Measurements from ENCODE around the gene PRM1. TPM values are rescaled to one million over a fixed set of nuclear protein-coding genes. Genes with fewer than 3 reads are reported as not detected.

PRM1 gene
- total RNA-seq, 2 donors from 2014 or later, result not detected

DNA sequence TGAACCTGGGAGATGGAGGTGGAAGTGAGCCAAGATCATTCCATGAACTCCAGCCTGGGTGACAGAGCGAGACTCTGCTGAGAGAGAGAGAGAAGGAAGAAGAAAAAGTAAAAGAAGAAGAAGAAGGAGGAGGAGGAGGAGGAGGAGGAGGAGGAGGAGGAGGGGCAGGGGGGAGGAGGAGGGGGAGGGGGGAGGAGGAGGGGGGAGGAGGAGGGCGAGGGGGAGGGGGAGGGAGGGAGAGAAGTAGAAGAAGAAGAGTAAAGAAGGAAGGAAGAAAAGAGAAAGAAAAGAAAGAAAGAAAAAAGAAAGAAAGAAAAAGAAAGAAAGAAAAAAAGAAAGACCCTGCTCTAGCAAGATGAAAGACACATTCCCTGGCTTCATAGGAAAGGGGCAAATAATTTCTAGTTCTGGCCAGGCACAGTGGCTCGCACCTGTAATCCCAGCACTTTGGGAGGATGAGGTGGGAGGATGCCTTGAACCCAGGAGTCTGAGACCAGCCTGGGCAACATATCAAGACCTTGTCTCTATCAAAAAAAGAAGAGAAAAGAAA is 48.8 kb downstream of the PRM1 start:
- DNase-seq (no peak), ATAC-seq (no peak)
- intact Hi-C loops (cut with DNase I), result no loop called here

DNA sequence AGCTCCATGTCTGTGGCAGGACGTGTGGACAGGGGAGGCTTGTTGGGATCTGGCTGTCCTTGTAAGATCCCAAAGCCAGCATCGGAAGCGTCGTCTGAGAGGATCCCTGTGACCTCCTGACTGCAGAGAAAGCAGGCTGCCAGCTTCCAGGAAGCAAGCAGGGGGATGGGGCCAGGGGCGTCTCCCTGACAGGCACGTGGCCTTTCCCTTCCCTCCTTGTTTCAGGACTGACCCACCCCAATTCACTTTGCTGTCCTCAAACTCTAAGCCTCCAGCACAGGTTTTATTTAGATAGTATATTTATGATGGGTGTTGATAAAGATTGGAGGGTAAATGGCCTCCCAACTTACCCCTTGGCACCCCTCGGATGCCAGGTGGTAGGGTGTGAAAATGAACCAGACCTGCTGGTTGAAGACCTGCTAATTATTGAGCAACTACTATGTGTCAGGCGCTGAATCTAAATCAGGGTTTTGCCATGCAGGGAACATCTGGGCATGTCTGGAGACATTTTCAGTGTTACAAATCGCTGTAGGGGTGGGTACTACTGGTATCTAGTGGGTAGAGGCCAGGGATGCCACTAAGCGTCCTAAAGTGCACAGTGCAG is 49.7 kb downstream of the PRM1 start:
- intact Hi-C loops (cut with DNase I), result no loop called here
- no peak for ATAC-seq
- DNase-seq, result no peak

Small RNA genes lying within 50 kb of the gene (microRNA-seq; reads per million reads assigned to microRNA genes)
- gene MIR548H2, result 0 reads per million in 2 donors

Other genes starting within 250 kb of the PRM1 start
- 1 to 10 TPM; 5.8 to 8.8 TPM for gene SOCS1, start 25.1 kb downstream of the PRM1 start, total RNA-seq
- gene TNP2, start 12.0 kb downstream of the PRM1 start, total RNA-seq, result not detected
- gene PRM3, start 7.7 kb downstream of the PRM1 start, total RNA-seq, result not detected
- not detected for gene PRM2, start 4.8 kb downstream of the PRM1 start, total RNA-seq
- 1 to 10 TPM in 1 of 2 donors, under 1 TPM in 1; 0.60 to 2.4 TPM for gene RMI2, start 64.1 kb upstream of the PRM1 start, total RNA-seq

Measured in left cardiac atrium (tissue), 4 donors.